ENCODE results near the gene VAMP2.

GRCh38 chr17:8155996-8156245, 6.8 kb downstream of the VAMP2 start:
- TF ChIP-seq POLR2AphosphoS5 (IDR thresholded peaks at IDR 0.05; ENCODE audit: low read depth, low read length), result no peak
- TF ChIP-seq SIN3A (IDR thresholded peaks at IDR 0.05; ENCODE audit: borderline replicate concordance, insufficient read depth, low read length), result no peak
- no peak for TF ChIP-seq TAF1 (IDR thresholded peaks at IDR 0.05; ENCODE audit: borderline replicate concordance, insufficient read depth, low read length)
